ENCODE results near the gene BICRA.

The BICRA gene

GRCh38 chr19:47750752-47751151, 141.8 kb downstream of the BICRA start:
- DNase-seq (ENCODE audit: low spot score) = no peak

- no peak for DNase-seq (ENCODE audit: low spot score)
These were observed 143.7 kb downstream of the BICRA start for GRCh38 chr19:47752440-47753211.
